Loucy (cell line): Measurements from ENCODE around the gene RPL15.
A peak's percentile ranks its signal among the peaks of the same experiment; 100 is the strongest.

Experiments used
- H2AFZ ChIP-seq: fragments of 200-600 bp; sonication (generic); 2 replicates; pipeline ENCODE4 v1.6.0; 2016; ENCODE audit warnings: antibody characterized with exemption, mild to moderate bottlenecking, low read length, moderate library complexity
- H3F3A ChIP-seq: fragments of 200-600 bp; 2 replicates; pipeline ENCODE4 v1.6.0; 2016; ENCODE audit warnings: antibody characterized with exemption, low read depth, mild to moderate bottlenecking
- H3K27me3 ChIP-seq: fragments of 200-600 bp; sonication (generic); 2 replicates; pipeline ENCODE4 v1.6.1; 2014; ENCODE audit warnings: low read length, mild to moderate bottlenecking; ENCODE audit not compliant: insufficient read depth, poor library complexity, severe bottlenecking
- H3K36me3 ChIP-seq: fragments of 200-600 bp; sonication (generic); 2 replicates; pipeline ENCODE4 v1.6.1; 2016; ENCODE audit warnings: low read length; ENCODE audit not compliant: insufficient read depth
- H3K4me1 ChIP-seq: fragments of 200-600 bp; sonication (generic); 2 replicates; pipeline ENCODE4 v1.5.1; 2014; ENCODE audit warnings: low read length, mild to moderate bottlenecking; ENCODE audit not compliant: insufficient read depth, poor library complexity, severe bottlenecking
- H3K4me2 ChIP-seq: fragments of 200-600 bp; sonication (generic); 2 replicates; pipeline ENCODE4 v1.6.0; 2014; ENCODE audit warnings: antibody characterized with exemption, low read length, low read depth, mild to moderate bottlenecking; ENCODE audit not compliant: poor library complexity, severe bottlenecking
- H3K4me3 ChIP-seq: fragments of 200-600 bp; sonication (generic); 2 replicates; pipeline ENCODE4 v1.5.1; 2014; ENCODE audit warnings: low read length, mild to moderate bottlenecking, mixed read lengths; ENCODE audit not compliant: poor library complexity, severe bottlenecking
- H3K79me2 ChIP-seq: fragments of 200-600 bp; sonication (generic); 2 replicates; pipeline ENCODE4 v1.6.1; 2014; ENCODE audit warnings: low read length; ENCODE audit not compliant: insufficient read depth
- H3K9ac ChIP-seq: fragments of 200-600 bp; sonication (generic); 2 replicates; pipeline ENCODE4 v1.6.0; 2014; ENCODE audit warnings: mild to moderate bottlenecking, low read depth, low read length, moderate library complexity; ENCODE audit not compliant: poor library complexity, severe bottlenecking
- H3K9me2 ChIP-seq: fragments of 200-600 bp; sonication (generic); replicated peaks from 2 replicates; pipeline ENCODE4 v1.6.1; 2016; ENCODE audit warnings: low read depth, low read length, mixed read lengths
- H3K9me3 ChIP-seq: fragments of 200-600 bp; sonication (generic); 2 replicates; pipeline ENCODE4 v1.6.1; 2014; ENCODE audit warnings: mild to moderate bottlenecking, antibody characterized with exemption, low read length, low read depth; ENCODE audit not compliant: insufficient read depth
- H4K20me1 ChIP-seq: fragments of 200-600 bp; sonication (generic); 2 replicates; pipeline ENCODE4 v1.6.0; 2014; ENCODE audit warnings: antibody characterized with exemption, low read length, mild to moderate bottlenecking; ENCODE audit not compliant: insufficient read depth, poor library complexity, severe bottlenecking
- EZH2phosphoT487 ChIP-seq: fragments of 200-600 bp; IDR thresholded peaks from 2 replicates; pipeline ENCODE4 v1.6.1; 2018; ENCODE audit warnings: antibody characterized with exemption, mild to moderate bottlenecking, moderate library complexity, borderline replicate concordance
- TF ChIP-seq, protein P1 (sequence below): fragments of 200-600 bp; sonication (generic); conservative IDR thresholded peaks from 2 replicates; pipeline ENCODE4 v1.5.1; 2014; ENCODE audit warnings: mild to moderate bottlenecking, antibody characterized with exemption, low read length

RPL15 gene

GRCh38 chr3:23928524-23928923 lies 11.6 kb downstream of the RPL15 start:
- no peak for TF ChIP-seq EZH2phosphoT487
- TF ChIP-seq, protein P1, sequence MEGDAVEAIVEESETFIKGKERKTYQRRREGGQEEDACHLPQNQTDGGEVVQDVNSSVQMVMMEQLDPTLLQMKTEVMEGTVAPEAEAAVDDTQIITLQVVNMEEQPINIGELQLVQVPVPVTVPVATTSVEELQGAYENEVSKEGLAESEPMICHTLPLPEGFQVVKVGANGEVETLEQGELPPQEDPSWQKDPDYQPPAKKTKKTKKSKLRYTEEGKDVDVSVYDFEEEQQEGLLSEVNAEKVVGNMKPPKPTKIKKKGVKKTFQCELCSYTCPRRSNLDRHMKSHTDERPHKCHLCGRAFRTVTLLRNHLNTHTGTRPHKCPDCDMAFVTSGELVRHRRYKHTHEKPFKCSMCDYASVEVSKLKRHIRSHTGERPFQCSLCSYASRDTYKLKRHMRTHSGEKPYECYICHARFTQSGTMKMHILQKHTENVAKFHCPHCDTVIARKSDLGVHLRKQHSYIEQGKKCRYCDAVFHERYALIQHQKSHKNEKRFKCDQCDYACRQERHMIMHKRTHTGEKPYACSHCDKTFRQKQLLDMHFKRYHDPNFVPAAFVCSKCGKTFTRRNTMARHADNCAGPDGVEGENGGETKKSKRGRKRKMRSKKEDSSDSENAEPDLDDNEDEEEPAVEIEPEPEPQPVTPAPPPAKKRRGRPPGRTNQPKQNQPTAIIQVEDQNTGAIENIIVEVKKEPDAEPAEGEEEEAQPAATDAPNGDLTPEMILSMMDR: no peak
- Histone ChIP-seq H2AFZ (no peak overlapping the region), H3F3A (no peaks in the 10 kb centered on the region), H3K27me3 (no peaks in the 10 kb centered on the region), H3K36me3 (no peaks in the 10 kb centered on the region), H3K4me3 (no peak overlapping the region), H3K4me1 (peaks cover 6% of the 10 kb centered on the region), H3K79me2 (no peaks in the 10 kb centered on the region), H3K9me3 (no peaks in the 10 kb centered on the region), H4K20me1 (no peaks in the 10 kb centered on the region), H3K9ac (no peak overlapping the region), H3K9me2 (no peaks in the 10 kb centered on the region), H3K4me2 (no peak overlapping the region)

DNA sequence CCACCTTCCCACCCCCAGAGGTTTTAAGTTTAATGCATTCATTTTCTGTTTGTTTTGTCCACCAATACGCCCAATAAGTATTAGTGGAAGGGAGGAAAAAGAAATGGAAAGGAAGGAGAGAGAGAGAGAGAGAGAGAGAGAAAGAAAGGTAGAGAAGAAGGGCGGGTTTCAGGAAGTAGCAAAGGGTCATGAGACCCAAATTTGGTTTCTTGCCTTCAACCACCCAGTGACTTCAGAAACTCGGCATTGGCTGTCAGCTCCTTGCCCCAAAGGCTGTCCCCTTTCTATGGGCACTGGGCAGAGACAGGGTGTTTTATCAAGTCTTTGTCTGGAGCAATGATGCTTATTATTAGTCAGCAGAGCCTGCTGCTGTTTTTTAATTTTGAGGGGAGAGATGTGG lies 14.7 kb downstream of the RPL15 start:
- H3K4me2 ChIP-seq: peak overlapping the region; percentile 25
- H3K4me1 ChIP-seq: peaks cover 6% of the 10 kb centered on the region
- H3K27me3 ChIP-seq: no peaks in the 10 kb centered on the region
- no peaks in the 10 kb centered on the region for H3K36me3 ChIP-seq
- TF ChIP-seq, protein P1: no peak
- TF ChIP-seq EZH2phosphoT487: no peak
- H3K79me2 ChIP-seq: no peaks in the 10 kb centered on the region
- H3K9ac ChIP-seq: no peak overlapping the region
- no peaks in the 10 kb centered on the region for H3K9me3 ChIP-seq
- H2AFZ ChIP-seq: peak overlapping the region; percentile 89
- H3K4me3 ChIP-seq: no peak overlapping the region
- no peaks in the 10 kb centered on the region for H4K20me1 ChIP-seq
- H3K9me2 ChIP-seq: no peaks in the 10 kb centered on the region
- H3F3A ChIP-seq: no peaks in the 10 kb centered on the region

GRCh38 chr3:23932571-23932970 lies 15.6 kb downstream of the RPL15 start:
- TF ChIP-seq, protein P1: no peak
- no peak for TF ChIP-seq EZH2phosphoT487
- H3K9me3 ChIP-seq: no peaks in the 10 kb centered on the region
- H2AFZ ChIP-seq: peak overlapping the region; percentile 23; the same call in 1 of the 2 replicates
- no peaks in the 10 kb centered on the region for H3K27me3 ChIP-seq
- H3K79me2 ChIP-seq: no peaks in the 10 kb centered on the region
- H3K4me2 ChIP-seq: no peak overlapping the region
- no peaks in the 10 kb centered on the region for H3F3A ChIP-seq
- H3K9ac ChIP-seq: no peak overlapping the region
- H3K36me3 ChIP-seq: no peaks in the 10 kb centered on the region
- H3K4me3 ChIP-seq: no peak overlapping the region
- no peaks in the 10 kb centered on the region for H3K9me2 ChIP-seq
- H4K20me1 ChIP-seq: no peaks in the 10 kb centered on the region
- H3K4me1 ChIP-seq: peaks cover 6% of the 10 kb centered on the region
